HepG2 (cell line): Measurements from ENCODE around the gene GPR37L1. TPM values are rescaled to one million over a fixed set of nuclear protein-coding genes. Genes with fewer than 3 reads are reported as not detected.

Experiments
- ATAC-seq: fragments of 200-7000 bp; cut with Tn5 transposase; 3 replicates; pipeline ENCODE4 v1.9.1; 2020; ENCODE audit warnings: mild to moderate bottlenecking, moderate library complexity
- BruUV-seq: library from RNA; stranded (reverse); fragments of 400-500 nt; replicated peaks from 2 replicates; lab custom pipeline; 2021; lab: Mats Ljungman, UMichigan
- CTCF ChIA-PET: fragments of 300-600 bp; formaldehyde crosslinking; extraction: SDS; loops from one replicate; lab custom pipeline; 2021; ENCODE audit warnings: low total read pairs, inconsistent platforms, low intra/inter-chr PET ratio; lab: Yijun Ruan, JAX
- POLR2A ChIA-PET: fragments of 350-600 bp; sonication (Branson Sonifier 250); formaldehyde crosslinking; loops from one replicate; lab custom pipeline; 2020; ENCODE audit warnings: antibody characterized with exemption, inconsistent platforms; lab: Yijun Ruan, JAX
- DNase-seq: peaks from one replicate; pipeline ENCODE4 v3.0.0-alpha.2; 2015; ENCODE audit warnings: low spot score
- FAIRE-seq: peaks from 3 replicates; lab custom pipeline; 2011; peaks lifted over from hg19 to GRCh38; lab: Jason Lieb, UNC
- H2AFZ ChIP-seq: one replicate; pipeline ENCODE4 v1.6.1; 2011; ENCODE audit warnings: low read length, inconsistent platforms
- H3K27ac ChIP-seq: fragments of 300-600 bp; 3 replicates; pipeline ENCODE4 v1.8.0; 2011; ENCODE audit warnings: mixed run types, mild to moderate bottlenecking, mixed read lengths, low read length, inconsistent platforms; ENCODE audit not compliant: insufficient read depth; ENCODE audit errors: extremely low read length
- H3K27me3 ChIP-seq, 2 experiments: fragments of 200-600 bp in 1 of 2; 2 replicates in 1 of 2; 3 replicates in 1 of 2; pipeline versions ENCODE4 v1.6.0 to v1.8.0; 2011; ENCODE audit warnings: low read length in 2 of 2, mild to moderate bottlenecking in 2 of 2, moderate library complexity in 2 of 2, inconsistent platforms in 1 of 2; ENCODE audit not compliant: insufficient read depth in 2 of 2, control insufficient read depth in 1 of 2
- H3K36me3 ChIP-seq, 2 experiments: fragments of 200-600 bp in 1 of 2; replicated peaks in 1 of 2; 2 replicates in 1 of 2; 3 replicates in 1 of 2; pipeline versions ENCODE4 v1.5.1 to v1.8.0; 2011; ENCODE audit warnings: low read length in 2 of 2, inconsistent platforms in 1 of 2; ENCODE audit not compliant: insufficient read depth in 2 of 2, control insufficient read depth in 1 of 2
- H3K4me1 ChIP-seq: 2 replicates; pipeline ENCODE4 v1.5.1; 2012; ENCODE audit warnings: low read length, inconsistent platforms; ENCODE audit not compliant: insufficient read depth
- H3K4me2 ChIP-seq: 2 replicates; pipeline ENCODE4 v1.6.0; 2011; ENCODE audit warnings: low read depth, low read length, inconsistent platforms
- H3K4me3 ChIP-seq, 3 experiments: fragments of 200-600 bp in 1 of 3; sonication (generic), shearing (Covaris generic) in 1 of 3; replicated peaks in 1 of 3; 2 replicates each; pipeline ENCODE4 v1.5.1; 2011 to 2016; ENCODE audit warnings: low read length in 3 of 3, inconsistent platforms in 2 of 3, low read depth in 2 of 3, mild to moderate bottlenecking in 2 of 3, control low read depth in 1 of 3, mixed read lengths in 1 of 3; ENCODE audit not compliant: insufficient read depth in 1 of 3
- H3K79me2 ChIP-seq: one replicate; pipeline ENCODE4 v1.6.1; 2011; ENCODE audit warnings: low read length, inconsistent platforms; ENCODE audit not compliant: insufficient read depth
- H3K9ac ChIP-seq: 2 replicates; pipeline ENCODE4 v1.6.0; 2011; ENCODE audit warnings: mild to moderate bottlenecking, low read depth, low read length, inconsistent platforms; ENCODE audit not compliant: insufficient read depth
- H3K9me3 ChIP-seq: 2 replicates; pipeline ENCODE4 v1.5.1; 2012; ENCODE audit warnings: mild to moderate bottlenecking, low read length
- H4K20me1 ChIP-seq: 2 replicates; pipeline ENCODE4 v1.6.0; 2011; ENCODE audit warnings: inconsistent platforms, mild to moderate bottlenecking, low read length, moderate library complexity; ENCODE audit not compliant: insufficient read depth
- ZNF773 ChIP-seq: sonication (generic); formaldehyde crosslinking; IDR thresholded peaks from 2 replicates; pipeline ENCODE4 v1.4.0; 2020; ENCODE audit warnings: missing genetic modification reagents, borderline replicate concordance
- WGBS: methylation state at CpG from one replicate; pipeline ENCODE4 v1.1.6; 2017; ENCODE audit warnings: low lambda C conversion rate; 5-methylcytosine and 5-hydroxymethylcytosine counted together
- in situ Hi-C: cut with HindIII; loops from 2 replicates; pipeline ENCODE4 v1.10.0; 2017; ENCODE audit warnings: low pct_unique_long_range_greater_than_20kb; ENCODE audit not compliant: extremely low pct_ligation_motif_present
- intact Hi-C: fragments of 100-400 bp; cut with micrococcal nuclease; formaldehyde crosslinking; loops from one replicate; pipeline ENCODE4 v1.10.0; 2022; ENCODE audit not compliant: unreplicated experiment
- polyA plus RNA-seq, 8 experiments: library from polyadenylated mRNA; depleted of rRNA in 3 of 8; stranded (reverse) in 7 of 8; unstranded in 1 of 8; fragments of >200 nt; fragmentation: Illumina TruSeq in 4 of 8; extraction: Trizol in 4 of 8; gene quantifications; 2 replicates each; pipeline versions ENCODE4 v1.2.1 to v1.2.3, GENCODE V29; 2011 to 2016; ENCODE audit warnings: low read depth in 4 of 8, missing spikeins in 1 of 8, mixed read lengths in 1 of 8; ENCODE audit not compliant: insufficient read depth in 1 of 8
- total RNA-seq, 5 experiments: library from RNA; depleted of rRNA; stranded (reverse); fragments of >200 nt; fragmentation: Illumina TruSeq; extraction: Trizol; gene quantifications; 2 replicates each; pipeline ENCODE4 v1.2.3, GENCODE V29; 2016; ENCODE audit warnings: low read depth in 1 of 5
- TF ChIP-seq, protein P1 (sequence below): sonication (generic); formaldehyde crosslinking; conservative IDR thresholded peaks from 2 replicates; pipeline ENCODE4 v1.8.0; 2022; ENCODE audit warnings: low read depth, missing genetic modification reagents
- TF ChIP-seq, protein P2 (sequence below): sonication (generic); formaldehyde crosslinking; IDR thresholded peaks from 2 replicates; pipeline ENCODE4 v1.4.0; 2020; ENCODE audit warnings: missing genetic modification reagents, mild to moderate bottlenecking, borderline replicate concordance
- TF ChIP-seq, protein P3 (sequence below): sonication (generic); formaldehyde crosslinking; IDR thresholded peaks from 2 replicates; pipeline ENCODE4 v1.5.0; 2020; ENCODE audit warnings: mild to moderate bottlenecking, missing genetic modification reagents, borderline replicate concordance
- TF ChIP-seq, protein P4 (sequence below): IDR thresholded peaks from 2 replicates; pipeline ENCODE4 v1.6.1; 2016; ENCODE audit warnings: missing biosample characterization, missing genetic modification reagents, low read depth
- TF ChIP-seq, protein P5 (sequence below): sonication (generic); formaldehyde crosslinking; IDR thresholded peaks from 2 replicates; pipeline ENCODE4 v1.9.0; 2022; ENCODE audit warnings: low read depth, missing genetic modification reagents

The GPR37L1 gene
- total and polyA plus RNA-seq, 2 of the 13 experiments (the other 11 are each of a cell fraction or from before 2014, with no cell fraction given), result 0.13 TPM; not detected in 1

DNA sequence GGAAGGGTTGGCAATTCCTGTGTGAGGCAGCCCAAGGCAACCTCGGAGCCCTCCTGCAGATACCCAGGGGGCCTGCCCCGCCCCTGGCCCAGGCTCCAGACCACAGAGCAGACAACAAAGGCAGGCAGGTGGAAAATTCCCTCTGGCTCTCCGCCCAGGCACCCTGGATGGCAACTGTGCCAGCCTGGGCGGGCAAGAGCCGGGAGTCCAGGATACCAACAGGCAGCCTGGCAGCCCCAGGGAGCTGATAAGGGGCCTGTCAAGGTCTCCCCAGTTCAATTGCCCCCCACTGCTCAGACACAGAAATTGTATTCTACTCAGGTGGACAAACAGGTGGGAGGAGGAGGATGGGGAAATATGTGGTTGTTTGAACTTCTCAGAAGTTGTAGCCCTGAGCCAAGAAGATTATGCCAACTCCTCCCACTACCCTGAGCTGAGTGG lies 15.4 kb upstream of the GPR37L1 start:
- intact Hi-C loops (no loop called here), in situ Hi-C loops (no loop called here)
- Histone ChIP-seq H3K9ac (no peak overlapping the region), H3K36me3 (no peaks in the 10 kb centered on the region), H3K4me2 (peak overlapping the region; percentile 16; the same call in 1 of the 2 replicates), H3K9me3 (no peaks in the 10 kb centered on the region), H3K4me1 (peaks cover 55% of the 10 kb centered on the region), H3K79me2 (no peaks in the 10 kb centered on the region), H3K27ac (no peak overlapping the region), H2AFZ (no peak overlapping the region), H4K20me1 (no peaks in the 10 kb centered on the region), H3K4me3 (no peak overlapping the region), H3K27me3 (peaks cover 3 to 5% of the 10 kb centered on the region in 2 experiments; a peak in 2 of 5 replicates)
- ATAC-seq, result peak; percentile 12; the same call in 2 of the 3 replicates
- no peak for FAIRE-seq
- no peak for DNase-seq
- ChIA-PET POLR2A (interaction anchor here (2.0 to 4.0 kb wide), 2 partner anchors 21 to 97 kb away, joined by 11 to 22 read pairs; partner anchors contain the start of gene ELF3), CTCF (no interaction called here)
- BruUV-seq, result no TSS peak
- whole genome bisulfite sequencing, result 8% methylated on average over 2 of the region's 5 CpGs
- no peak for TF ChIP-seq ZNF773 (CRISPR knock-in tag)
- TF ChIP-seq, protein P1, sequence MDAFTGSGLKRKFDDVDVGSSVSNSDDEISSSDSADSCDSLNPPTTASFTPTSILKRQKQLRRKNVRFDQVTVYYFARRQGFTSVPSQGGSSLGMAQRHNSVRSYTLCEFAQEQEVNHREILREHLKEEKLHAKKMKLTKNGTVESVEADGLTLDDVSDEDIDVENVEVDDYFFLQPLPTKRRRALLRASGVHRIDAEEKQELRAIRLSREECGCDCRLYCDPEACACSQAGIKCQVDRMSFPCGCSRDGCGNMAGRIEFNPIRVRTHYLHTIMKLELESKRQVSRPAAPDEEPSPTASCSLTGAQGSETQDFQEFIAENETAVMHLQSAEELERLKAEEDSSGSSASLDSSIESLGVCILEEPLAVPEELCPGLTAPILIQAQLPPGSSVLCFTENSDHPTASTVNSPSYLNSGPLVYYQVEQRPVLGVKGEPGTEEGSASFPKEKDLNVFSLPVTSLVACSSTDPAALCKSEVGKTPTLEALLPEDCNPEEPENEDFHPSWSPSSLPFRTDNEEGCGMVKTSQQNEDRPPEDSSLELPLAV (CRISPR knock-in tag), result no peak
- TF ChIP-seq, protein P2, sequence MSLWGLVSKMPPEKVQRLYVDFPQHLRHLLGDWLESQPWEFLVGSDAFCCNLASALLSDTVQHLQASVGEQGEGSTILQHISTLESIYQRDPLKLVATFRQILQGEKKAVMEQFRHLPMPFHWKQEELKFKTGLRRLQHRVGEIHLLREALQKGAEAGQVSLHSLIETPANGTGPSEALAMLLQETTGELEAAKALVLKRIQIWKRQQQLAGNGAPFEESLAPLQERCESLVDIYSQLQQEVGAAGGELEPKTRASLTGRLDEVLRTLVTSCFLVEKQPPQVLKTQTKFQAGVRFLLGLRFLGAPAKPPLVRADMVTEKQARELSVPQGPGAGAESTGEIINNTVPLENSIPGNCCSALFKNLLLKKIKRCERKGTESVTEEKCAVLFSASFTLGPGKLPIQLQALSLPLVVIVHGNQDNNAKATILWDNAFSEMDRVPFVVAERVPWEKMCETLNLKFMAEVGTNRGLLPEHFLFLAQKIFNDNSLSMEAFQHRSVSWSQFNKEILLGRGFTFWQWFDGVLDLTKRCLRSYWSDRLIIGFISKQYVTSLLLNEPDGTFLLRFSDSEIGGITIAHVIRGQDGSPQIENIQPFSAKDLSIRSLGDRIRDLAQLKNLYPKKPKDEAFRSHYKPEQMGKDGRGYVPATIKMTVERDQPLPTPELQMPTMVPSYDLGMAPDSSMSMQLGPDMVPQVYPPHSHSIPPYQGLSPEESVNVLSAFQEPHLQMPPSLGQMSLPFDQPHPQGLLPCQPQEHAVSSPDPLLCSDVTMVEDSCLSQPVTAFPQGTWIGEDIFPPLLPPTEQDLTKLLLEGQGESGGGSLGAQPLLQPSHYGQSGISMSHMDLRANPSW (CRISPR knock-in tag), result no peak
- TF ChIP-seq, protein P3, sequence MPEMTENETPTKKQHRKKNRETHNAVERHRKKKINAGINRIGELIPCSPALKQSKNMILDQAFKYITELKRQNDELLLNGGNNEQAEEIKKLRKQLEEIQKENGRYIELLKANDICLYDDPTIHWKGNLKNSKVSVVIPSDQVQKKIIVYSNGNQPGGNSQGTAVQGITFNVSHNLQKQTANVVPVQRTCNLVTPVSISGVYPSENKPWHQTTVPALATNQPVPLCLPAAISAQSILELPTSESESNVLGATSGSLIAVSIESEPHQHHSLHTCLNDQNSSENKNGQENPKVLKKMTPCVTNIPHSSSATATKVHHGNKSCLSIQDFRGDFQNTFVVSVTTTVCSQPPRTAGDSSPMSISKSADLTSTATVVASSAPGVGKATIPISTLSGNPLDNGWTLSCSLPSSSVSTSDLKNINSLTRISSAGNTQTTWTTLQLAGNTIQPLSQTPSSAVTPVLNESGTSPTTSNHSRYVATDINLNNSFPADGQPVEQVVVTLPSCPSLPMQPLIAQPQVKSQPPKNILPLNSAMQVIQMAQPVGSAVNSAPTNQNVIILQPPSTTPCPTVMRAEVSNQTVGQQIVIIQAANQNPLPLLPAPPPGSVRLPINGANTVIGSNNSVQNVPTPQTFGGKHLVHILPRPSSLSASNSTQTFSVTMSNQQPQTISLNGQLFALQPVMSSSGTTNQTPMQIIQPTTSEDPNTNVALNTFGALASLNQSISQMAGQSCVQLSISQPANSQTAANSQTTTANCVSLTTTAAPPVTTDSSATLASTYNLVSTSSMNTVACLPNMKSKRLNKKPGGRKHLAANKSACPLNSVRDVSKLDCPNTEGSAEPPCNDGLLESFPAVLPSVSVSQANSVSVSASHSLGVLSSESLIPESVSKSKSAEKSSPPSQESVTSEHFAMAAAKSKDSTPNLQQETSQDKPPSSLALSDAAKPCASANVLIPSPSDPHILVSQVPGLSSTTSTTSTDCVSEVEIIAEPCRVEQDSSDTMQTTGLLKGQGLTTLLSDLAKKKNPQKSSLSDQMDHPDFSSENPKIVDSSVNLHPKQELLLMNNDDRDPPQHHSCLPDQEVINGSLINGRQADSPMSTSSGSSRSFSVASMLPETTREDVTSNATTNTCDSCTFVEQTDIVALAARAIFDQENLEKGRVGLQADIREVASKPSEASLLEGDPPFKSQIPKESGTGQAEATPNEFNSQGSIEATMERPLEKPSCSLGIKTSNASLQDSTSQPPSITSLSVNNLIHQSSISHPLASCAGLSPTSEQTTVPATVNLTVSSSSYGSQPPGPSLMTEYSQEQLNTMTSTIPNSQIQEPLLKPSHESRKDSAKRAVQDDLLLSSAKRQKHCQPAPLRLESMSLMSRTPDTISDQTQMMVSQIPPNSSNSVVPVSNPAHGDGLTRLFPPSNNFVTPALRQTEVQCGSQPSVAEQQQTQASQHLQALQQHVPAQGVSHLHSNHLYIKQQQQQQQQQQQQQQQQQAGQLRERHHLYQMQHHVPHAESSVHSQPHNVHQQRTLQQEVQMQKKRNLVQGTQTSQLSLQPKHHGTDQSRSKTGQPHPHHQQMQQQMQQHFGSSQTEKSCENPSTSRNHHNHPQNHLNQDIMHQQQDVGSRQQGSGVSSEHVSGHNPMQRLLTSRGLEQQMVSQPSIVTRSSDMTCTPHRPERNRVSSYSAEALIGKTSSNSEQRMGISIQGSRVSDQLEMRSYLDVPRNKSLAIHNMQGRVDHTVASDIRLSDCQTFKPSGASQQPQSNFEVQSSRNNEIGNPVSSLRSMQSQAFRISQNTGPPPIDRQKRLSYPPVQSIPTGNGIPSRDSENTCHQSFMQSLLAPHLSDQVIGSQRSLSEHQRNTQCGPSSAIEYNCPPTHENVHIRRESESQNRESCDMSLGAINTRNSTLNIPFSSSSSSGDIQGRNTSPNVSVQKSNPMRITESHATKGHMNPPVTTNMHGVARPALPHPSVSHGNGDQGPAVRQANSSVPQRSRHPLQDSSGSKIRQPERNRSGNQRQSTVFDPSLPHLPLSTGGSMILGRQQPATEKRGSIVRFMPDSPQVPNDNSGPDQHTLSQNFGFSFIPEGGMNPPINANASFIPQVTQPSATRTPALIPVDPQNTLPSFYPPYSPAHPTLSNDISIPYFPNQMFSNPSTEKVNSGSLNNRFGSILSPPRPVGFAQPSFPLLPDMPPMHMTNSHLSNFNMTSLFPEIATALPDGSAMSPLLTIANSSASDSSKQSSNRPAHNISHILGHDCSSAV (CRISPR knock-in tag), result no peak
- TF ChIP-seq, protein P4, sequence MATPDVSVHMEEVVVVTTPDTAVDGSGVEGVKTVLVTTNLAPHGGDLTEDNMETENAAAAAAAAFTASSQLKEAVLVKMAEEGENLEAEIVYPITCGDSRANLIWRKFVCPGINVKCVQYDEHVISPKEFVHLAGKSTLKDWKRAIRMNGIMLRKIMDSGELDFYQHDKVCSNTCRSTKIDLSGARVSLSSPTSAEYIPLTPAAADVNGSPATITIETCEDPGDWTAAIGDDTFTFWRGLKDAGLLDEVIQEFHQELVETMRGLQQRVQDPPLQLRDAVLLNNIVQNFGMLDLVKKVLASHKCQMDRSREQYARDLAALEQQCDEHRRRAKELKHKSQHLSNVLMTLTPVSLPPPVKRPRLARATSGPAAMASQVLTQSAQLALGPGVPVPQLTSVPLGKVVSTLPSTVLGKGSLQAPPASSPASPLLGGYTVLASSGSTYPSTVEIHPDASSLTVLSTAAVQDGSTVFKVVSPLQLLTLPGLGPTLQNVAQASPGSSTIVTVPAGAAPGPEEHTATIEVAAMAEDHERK (CRISPR knock-in tag), result no peak
- TF ChIP-seq, protein P5, sequence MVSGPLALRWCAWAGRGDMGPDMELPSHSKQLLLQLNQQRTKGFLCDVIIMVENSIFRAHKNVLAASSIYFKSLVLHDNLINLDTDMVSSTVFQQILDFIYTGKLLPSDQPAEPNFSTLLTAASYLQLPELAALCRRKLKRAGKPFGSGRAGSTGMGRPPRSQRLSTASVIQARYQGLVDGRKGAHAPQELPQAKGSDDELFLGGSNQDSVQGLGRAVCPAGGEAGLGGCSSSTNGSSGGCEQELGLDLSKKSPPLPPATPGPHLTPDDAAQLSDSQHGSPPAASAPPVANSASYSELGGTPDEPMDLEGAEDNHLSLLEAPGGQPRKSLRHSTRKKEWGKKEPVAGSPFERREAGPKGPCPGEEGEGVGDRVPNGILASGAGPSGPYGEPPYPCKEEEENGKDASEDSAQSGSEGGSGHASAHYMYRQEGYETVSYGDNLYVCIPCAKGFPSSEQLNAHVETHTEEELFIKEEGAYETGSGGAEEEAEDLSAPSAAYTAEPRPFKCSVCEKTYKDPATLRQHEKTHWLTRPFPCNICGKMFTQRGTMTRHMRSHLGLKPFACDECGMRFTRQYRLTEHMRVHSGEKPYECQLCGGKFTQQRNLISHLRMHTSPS (CRISPR knock-in tag), result 0 out of 2 replicates have a peak, but pooled peaks have one; percentile 17
